Suprapubic skin (tissue), 3 donors: ENCODE results near the gene PIGR.

ENCODE experiments used
- CTCF ChIP-seq, 2 donors: fragments of 200-600 bp in 1 of 2; fragments of 450-650 bp in 1 of 2; sonication (generic) in 1 of 2; IDR thresholded peaks; one replicate each; pipeline ENCODE4 v1.5.1; 2016 to 2019; ENCODE audit warnings: antibody characterized with exemption in 2 of 2, mild to moderate bottlenecking in 1 of 2, moderate library complexity in 1 of 2
- EP300 ChIP-seq: sonication (generic); formaldehyde crosslinking; IDR thresholded peaks from one replicate; pipeline ENCODE4 v1.6.1; 2017; ENCODE audit warnings: antibody characterized with exemption

GRCh38 chr1:206929524-206929923, 16.7 kb downstream of the PIGR start:
- TF ChIP-seq CTCF (IDR thresholded peaks at IDR 0.05) (no peak), EP300 (no peak)
